ENCODE data around the gene WLS.

Gene WLS

GRCh38 chr1:68142036-68142435 is 90.3 kb downstream of the WLS start:
- DNase-seq, result no peak
- Histone ChIP-seq H3K27ac (ENCODE audit: low read length) (no peak overlapping the region), H4K20me1 (ENCODE audit: insufficient read depth, low read length) (no peaks in the 10 kb centered on the region), H3K9me2 (replicated peaks; ENCODE audit: insufficient read depth, low read length) (no peaks in the 10 kb centered on the region), H3K4me2 (ENCODE audit: low read depth, low read length) (no peak overlapping the region), H3K4me1 (ENCODE audit: low read length) (no peaks in the 10 kb centered on the region), H3K36me3 (replicated peaks; ENCODE audit: insufficient read depth, low read length) (no peaks in the 10 kb centered on the region), H3K79me2 (ENCODE audit: low read length) (no peaks in the 10 kb centered on the region), H3F3A (ENCODE audit: insufficient read depth, low read length) (no peaks in the 10 kb centered on the region), H3K9ac (ENCODE audit: low read length) (no peak overlapping the region), H2AFZ (ENCODE audit: low read length) (no peak overlapping the region), H3K27me3 (replicated peaks; ENCODE audit: insufficient read depth, low read length) (no peaks in the 10 kb centered on the region), H3K9me3 (replicated peaks; ENCODE audit: insufficient read depth, low read length) (no peaks in the 10 kb centered on the region), H3K4me3 (ENCODE audit: low read length) (no peak overlapping the region)
- TF ChIP-seq EZH2phosphoT487 (IDR thresholded peaks at IDR 0.05; ENCODE audit: low read length) (no peak), EZH2 (optimal IDR thresholded peaks at IDR 0.05; ENCODE audit: low read depth, low read length) (no peak), CTCF (IDR thresholded peaks at IDR 0.05; ENCODE audit: low read length) (no peak)

DNA sequence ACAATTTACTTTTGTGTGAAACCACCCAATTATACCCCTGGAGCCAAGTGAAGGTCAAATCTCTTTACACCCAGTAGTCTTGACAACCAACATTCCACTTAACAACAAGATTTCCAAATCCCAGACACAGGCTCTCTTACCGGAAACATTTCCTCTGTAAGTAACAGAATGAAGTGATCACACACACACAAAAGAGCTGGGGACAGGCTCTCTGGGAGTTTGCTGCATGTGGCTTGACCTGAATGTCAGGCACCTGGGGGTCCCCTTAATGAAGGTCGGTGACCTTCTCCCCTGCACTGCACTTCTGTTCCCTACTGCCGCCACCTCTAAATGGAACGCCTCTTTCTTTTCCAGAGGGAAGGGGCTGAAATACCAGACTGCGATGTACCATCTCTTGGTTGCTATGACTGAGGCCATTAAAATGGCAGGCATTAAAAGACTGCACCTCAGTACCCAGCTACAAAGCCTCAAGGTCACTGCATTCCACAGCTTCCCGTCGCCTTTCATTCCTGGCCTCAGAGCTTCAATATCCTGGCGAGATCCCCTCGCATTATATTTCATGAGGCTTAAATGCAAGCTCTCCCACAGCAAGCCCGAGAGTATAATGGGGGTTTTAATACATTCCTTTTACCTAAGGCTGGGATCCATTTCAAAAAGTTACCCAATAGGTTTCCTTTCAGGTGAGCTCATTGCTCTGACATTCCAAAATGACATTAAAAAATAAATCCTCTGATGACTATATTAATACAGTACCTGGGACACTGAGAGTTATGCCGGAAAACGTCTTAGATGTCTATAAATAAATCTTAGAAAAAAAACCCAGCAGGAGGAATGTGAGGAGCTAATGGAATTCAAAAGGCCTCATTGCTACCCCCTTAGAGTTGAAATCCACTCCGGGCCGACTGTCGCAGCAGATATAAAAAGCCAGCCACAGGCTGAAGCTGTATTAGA is 91.0 kb downstream of the WLS start:
- no peaks in the 10 kb centered on the region for H3K9me3 ChIP-seq (replicated peaks; ENCODE audit: insufficient read depth, low read length)
- H3K9ac ChIP-seq (ENCODE audit: low read length), result no peak overlapping the region
- H2AFZ ChIP-seq (ENCODE audit: low read length), result no peak overlapping the region
- TF ChIP-seq EZH2phosphoT487 (IDR thresholded peaks at IDR 0.05; ENCODE audit: low read length), result no peak
- no peaks in the 10 kb centered on the region for H3K9me2 ChIP-seq (replicated peaks; ENCODE audit: insufficient read depth, low read length)
- DNase-seq, result no peak
- no peaks in the 10 kb centered on the region for H3K36me3 ChIP-seq (replicated peaks; ENCODE audit: insufficient read depth, low read length)
- H3K27ac ChIP-seq (ENCODE audit: low read length), result no peak overlapping the region
- no peak overlapping the region for H3K4me3 ChIP-seq (ENCODE audit: low read length)
- H3K79me2 ChIP-seq (ENCODE audit: low read length), result no peaks in the 10 kb centered on the region
- H3K4me2 ChIP-seq (ENCODE audit: low read depth, low read length), result no peak overlapping the region
- H3K27me3 ChIP-seq (replicated peaks; ENCODE audit: insufficient read depth, low read length), result no peaks in the 10 kb centered on the region
- no peaks in the 10 kb centered on the region for H3K4me1 ChIP-seq (ENCODE audit: low read length)
- no peaks in the 10 kb centered on the region for H3F3A ChIP-seq (ENCODE audit: insufficient read depth, low read length)
- H4K20me1 ChIP-seq (ENCODE audit: insufficient read depth, low read length), result no peaks in the 10 kb centered on the region

DNA sequence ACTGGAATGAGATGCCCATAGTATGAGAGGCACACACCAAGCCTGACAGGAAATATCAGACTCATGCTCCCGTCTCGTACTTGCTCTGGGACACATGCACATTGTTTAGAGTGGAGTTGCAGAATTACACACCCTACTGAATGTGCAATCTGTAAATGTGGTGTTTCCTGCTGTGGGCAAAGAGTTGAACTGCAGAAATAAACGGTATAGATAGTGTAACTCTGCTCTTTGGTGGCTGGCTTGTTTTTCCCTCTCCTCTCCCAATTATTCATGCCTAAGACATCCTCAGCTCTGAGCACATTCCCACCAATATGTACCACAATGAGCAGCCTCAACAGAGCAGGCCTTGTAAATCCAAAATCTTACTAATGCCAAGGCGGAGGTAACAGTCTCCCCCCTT is 91.8 kb downstream of the WLS start:
- no peaks in the 10 kb centered on the region for H3K9me3 ChIP-seq (replicated peaks; ENCODE audit: insufficient read depth, low read length)
- H4K20me1 ChIP-seq (ENCODE audit: insufficient read depth, low read length), result no peaks in the 10 kb centered on the region
- no peaks in the 10 kb centered on the region for H3F3A ChIP-seq (ENCODE audit: insufficient read depth, low read length)
- no peaks in the 10 kb centered on the region for H3K4me1 ChIP-seq (ENCODE audit: low read length)
- no peaks in the 10 kb centered on the region for H3K36me3 ChIP-seq (replicated peaks; ENCODE audit: insufficient read depth, low read length)
- DNase-seq, result no peak
- H3K4me2 ChIP-seq (ENCODE audit: low read depth, low read length), result no peak overlapping the region
- H2AFZ ChIP-seq (ENCODE audit: low read length), result no peak overlapping the region
- no peak overlapping the region for H3K27ac ChIP-seq (ENCODE audit: low read length)
- H3K79me2 ChIP-seq (ENCODE audit: low read length), result no peaks in the 10 kb centered on the region
- H3K9me2 ChIP-seq (replicated peaks; ENCODE audit: insufficient read depth, low read length), result no peaks in the 10 kb centered on the region
- no peaks in the 10 kb centered on the region for H3K27me3 ChIP-seq (replicated peaks; ENCODE audit: insufficient read depth, low read length)
- TF ChIP-seq CTCF (IDR thresholded peaks at IDR 0.05; ENCODE audit: low read length), result no peak
- no peak for TF ChIP-seq EZH2phosphoT487 (IDR thresholded peaks at IDR 0.05; ENCODE audit: low read length)
- no peak for TF ChIP-seq EZH2 (optimal IDR thresholded peaks at IDR 0.05; ENCODE audit: low read depth, low read length)
- no peak overlapping the region for H3K4me3 ChIP-seq (ENCODE audit: low read length)
- no peak overlapping the region for H3K9ac ChIP-seq (ENCODE audit: low read length)

DNA sequence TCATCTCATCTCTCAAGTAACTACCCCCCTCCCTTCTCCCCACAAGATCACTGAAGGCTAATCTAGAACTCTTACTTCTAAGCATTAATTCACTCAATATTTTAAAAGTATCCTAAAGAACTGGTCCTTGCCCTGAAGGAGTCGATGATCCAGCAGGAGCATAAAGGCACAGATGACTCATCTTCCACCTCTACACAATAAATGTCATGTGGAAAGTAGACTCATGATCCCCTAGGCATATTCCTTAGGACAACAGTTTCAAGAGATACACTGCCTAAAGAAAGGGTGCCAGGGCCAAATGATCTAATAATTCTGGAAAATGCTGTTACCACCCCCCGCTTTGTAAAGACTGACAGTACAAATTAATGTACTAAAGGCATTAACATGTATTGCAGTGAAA is 96.1 kb downstream of the WLS start:
- Histone ChIP-seq H3K79me2 (ENCODE audit: low read length) (no peaks in the 10 kb centered on the region), H3K4me3 (ENCODE audit: low read length) (no peak overlapping the region), H3K9me2 (replicated peaks; ENCODE audit: insufficient read depth, low read length) (no peaks in the 10 kb centered on the region), H3K4me2 (ENCODE audit: low read depth, low read length) (no peak overlapping the region), H2AFZ (ENCODE audit: low read length) (no peak overlapping the region), H3K9ac (ENCODE audit: low read length) (no peak overlapping the region), H3K27me3 (replicated peaks; ENCODE audit: insufficient read depth, low read length) (no peaks in the 10 kb centered on the region), H3K36me3 (replicated peaks; ENCODE audit: insufficient read depth, low read length) (no peaks in the 10 kb centered on the region), H4K20me1 (ENCODE audit: insufficient read depth, low read length) (no peaks in the 10 kb centered on the region), H3K27ac (ENCODE audit: low read length) (no peak overlapping the region), H3F3A (ENCODE audit: insufficient read depth, low read length) (no peaks in the 10 kb centered on the region), H3K9me3 (replicated peaks; ENCODE audit: insufficient read depth, low read length) (no peaks in the 10 kb centered on the region), H3K4me1 (ENCODE audit: low read length) (no peaks in the 10 kb centered on the region)
- DNase-seq, result no peak
- TF ChIP-seq EZH2phosphoT487 (IDR thresholded peaks at IDR 0.05; ENCODE audit: low read length) (no peak), CTCF (IDR thresholded peaks at IDR 0.05; ENCODE audit: low read length) (no peak), EZH2 (optimal IDR thresholded peaks at IDR 0.05; ENCODE audit: low read depth, low read length) (no peak)
